ENCODE data around the gene SIL1. TPM values are rescaled to one million over a fixed set of nuclear protein-coding genes. Genes with fewer than 3 reads are reported as not detected.
"Not testable (repeated sequence)": the region's sequence is repeated elsewhere in the genome, so short reads cannot be mapped to it uniquely, and the experiment has no call there.

Gene SIL1
- total RNA-seq, 1 donor from 2014 or later, result 66.6 TPM

DNA sequence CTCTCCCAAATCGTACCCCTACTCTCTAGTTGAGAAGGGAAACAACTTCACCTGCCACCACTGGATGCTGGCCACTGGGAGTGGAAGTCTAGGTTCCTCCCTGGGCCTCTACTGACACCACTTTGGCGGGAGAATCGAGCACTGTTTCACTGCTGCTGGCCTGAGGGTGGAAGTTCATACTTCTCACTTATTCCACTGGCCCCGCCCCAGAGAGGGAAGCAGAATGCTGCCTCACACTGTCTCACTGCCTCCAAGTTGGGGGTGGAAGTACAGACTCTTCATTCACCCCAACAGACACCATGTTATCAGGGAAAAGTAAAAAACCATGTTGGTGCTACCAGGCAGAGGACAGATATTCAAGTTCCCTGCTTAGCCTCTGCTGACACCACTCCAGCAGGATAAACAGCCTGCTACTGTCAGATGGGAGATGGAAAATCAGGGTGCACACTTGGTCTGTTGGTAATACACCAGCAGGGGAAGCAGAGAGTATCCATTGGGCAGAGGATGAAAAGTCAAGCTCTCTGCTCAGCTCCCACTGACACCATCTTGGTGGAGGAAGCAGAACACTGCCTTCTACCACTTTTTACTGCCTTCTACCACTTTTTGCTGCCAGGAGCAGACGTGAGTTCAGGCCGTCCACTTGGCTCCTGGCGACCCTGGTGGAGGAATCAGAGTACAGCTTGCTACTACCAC, 159.4 kb downstream of the SIL1 start:
- DNase-seq (ENCODE audit: low spot score), result no peak

- no peak for DNase-seq (ENCODE audit: low spot score)
Measured at GRCh38 chr5:139037732-139038131, 160.4 kb downstream of the SIL1 start.

DNA sequence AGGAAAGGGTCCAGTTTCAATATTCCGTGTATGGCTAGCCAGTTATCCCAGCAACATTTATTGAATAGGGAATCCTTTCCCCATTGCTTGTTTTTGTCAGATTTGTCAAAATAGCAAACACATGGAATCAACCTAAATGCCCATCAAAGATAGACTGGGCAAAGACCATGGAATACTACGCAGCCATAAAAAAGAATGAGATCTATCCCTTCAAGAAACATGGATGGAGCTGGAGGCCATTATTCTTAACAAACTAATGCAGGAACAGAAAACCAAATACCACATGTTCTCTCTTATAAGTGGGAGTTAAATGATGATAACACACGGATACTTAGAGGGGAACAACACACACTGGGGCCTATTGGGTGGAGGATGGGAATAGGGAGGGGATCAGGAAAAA, 161.8 kb downstream of the SIL1 start:
- DNase-seq (ENCODE audit: low spot score), result not testable (repeated sequence)

- DNase-seq (ENCODE audit: low spot score), result no peak
Measured at GRCh38 chr5:139027150-139027549, 171.0 kb downstream of the SIL1 start.

GRCh38 chr5:139025651-139026050, 172.5 kb downstream of the SIL1 start:
- DNase-seq (ENCODE audit: low spot score), result no peak

GRCh38 chr5:139023286-139023685, 174.9 kb downstream of the SIL1 start:
- DNase-seq (ENCODE audit: low spot score), result no peak

DNA sequence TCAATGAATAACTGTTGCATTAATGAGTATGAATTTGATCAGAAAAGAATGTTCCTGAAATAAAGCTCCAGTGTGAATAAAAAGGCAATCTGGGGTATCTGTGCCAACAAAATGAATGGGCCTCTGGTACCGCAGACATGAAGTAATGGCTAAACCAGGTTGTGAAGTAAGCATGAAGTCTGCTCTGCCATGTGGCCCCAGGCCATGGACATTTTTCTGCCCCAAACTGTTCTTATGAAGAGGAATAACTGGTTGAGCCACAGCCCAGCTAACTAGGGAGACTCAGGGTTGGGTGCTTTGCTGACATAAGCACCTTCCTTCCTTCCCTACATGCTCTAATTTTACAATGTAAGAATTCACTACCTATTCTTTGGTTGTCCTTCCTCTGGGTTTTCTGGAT, 175.6 kb downstream of the SIL1 start:
- DNase-seq (ENCODE audit: low spot score), result no peak

- no peak for DNase-seq (ENCODE audit: low spot score)
Measured at GRCh38 chr5:139021346-139021745, 176.8 kb downstream of the SIL1 start.

DNA sequence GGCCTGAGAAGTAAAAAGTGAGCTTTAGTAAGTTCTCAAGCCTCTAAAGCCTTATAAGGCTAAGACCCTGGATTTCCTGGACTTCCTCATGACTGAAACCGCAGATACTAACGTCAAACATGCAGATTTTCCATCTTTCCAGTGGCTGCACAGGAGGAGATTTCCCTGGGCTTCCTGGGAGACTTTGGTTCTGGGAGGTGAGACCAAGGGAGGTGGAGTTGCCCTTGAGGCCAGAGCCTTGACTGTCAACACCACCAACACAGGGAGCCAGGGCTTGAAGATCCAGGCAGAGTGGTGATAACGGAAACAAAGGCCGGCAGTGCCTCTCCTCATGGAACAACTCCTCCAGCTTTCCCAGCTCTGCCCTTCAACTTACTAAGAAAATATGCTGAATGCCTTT, 178.3 kb downstream of the SIL1 start:
- no peak for DNase-seq (ENCODE audit: low spot score)

GRCh38 chr5:139019211-139019610, 179.0 kb downstream of the SIL1 start:
- DNase-seq (ENCODE audit: low spot score), result no peak

DNA sequence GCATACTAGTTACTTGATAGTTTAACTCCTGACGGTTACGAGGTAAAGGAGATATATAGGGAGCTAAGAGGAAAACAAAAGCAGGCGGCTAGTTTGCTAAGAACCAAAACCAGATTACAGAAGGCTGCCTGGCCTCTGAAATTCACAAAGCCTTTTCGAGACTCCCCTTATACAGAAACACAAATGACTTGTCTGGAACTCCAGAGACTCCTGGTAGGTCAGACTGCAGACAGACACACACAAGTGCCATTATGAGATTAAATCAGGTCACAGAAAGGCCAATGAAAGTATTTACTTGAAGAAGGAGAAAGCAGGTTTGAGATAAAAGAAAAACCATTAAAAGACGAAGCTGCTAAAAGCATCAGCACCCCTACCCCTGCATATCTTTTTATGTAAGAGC, 180.5 kb downstream of the SIL1 start:
- no peak for DNase-seq (ENCODE audit: low spot score)

- no peak for DNase-seq (ENCODE audit: low spot score)
Measured at GRCh38 chr5:139016186-139016585, 182.0 kb downstream of the SIL1 start.

- no peak for DNase-seq (ENCODE audit: low spot score)
Measured at GRCh38 chr5:139014726-139015125, 183.4 kb downstream of the SIL1 start.

DNA sequence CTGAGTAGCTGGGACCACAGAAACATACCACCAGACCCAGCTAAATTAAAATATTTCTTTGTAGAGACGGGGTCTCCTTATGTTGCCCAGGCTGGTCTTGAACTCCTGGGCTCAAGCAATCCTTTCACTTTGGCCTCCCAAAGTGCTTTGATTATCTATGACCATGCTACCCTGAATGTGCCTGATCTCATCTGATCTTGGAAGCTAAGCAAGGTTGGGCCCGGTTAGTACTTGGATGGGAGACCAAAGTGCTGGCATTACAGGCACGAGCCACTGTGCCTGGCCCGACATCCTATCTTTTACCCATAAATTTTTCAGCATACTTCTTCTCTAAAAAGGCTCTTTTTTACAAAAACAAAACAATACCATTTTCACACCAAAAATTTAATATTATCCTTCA, 186.0 kb downstream of the SIL1 start:
- DNase-seq (ENCODE audit: low spot score), result no peak

GRCh38 chr5:139011156-139011555, 187.0 kb downstream of the SIL1 start:
- not testable (repeated sequence) for DNase-seq (ENCODE audit: low spot score)

DNA sequence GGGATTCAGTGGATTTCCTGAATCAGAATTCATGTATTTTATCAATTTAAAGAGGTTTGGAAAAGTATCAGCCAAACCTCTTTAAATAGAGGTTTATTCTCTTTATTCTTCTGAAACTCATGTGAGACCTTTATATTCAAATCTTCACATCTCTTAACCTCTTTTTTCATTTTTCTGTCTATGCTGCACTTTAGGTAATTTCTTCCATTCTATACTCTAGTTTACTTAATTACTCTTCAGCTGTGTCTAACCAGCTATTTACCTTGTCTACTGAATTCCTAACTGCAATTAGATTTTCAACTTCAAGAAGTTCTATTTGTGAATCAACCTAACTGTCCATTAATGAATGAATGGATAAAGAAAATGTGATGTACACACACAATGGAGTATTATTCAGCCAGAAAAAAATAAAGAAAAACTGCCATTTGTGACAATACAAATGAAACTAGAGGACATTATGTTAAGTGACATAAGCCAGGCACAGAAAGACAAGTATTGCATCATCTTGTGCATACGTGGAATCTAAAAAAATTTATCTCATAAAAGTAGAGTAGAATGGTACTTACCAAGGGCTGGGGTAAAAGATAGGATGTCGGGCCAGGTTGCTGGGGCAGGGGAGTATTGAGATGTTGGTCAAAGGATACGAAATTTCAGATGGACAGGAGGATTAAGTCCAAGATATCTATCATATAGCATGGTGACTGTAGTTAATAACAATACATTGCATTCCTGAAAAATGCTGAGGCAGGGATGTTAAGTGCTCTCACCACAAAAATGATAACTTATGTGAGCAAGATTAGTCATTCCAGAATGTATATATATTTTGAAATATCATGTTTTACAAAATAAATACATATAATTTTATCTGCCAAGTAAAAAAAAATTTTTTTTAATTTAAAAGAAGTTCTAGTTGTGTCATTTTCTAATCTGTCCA, 193.5 kb downstream of the SIL1 start:
- DNase-seq (ENCODE audit: low spot score), result no peak

DNA sequence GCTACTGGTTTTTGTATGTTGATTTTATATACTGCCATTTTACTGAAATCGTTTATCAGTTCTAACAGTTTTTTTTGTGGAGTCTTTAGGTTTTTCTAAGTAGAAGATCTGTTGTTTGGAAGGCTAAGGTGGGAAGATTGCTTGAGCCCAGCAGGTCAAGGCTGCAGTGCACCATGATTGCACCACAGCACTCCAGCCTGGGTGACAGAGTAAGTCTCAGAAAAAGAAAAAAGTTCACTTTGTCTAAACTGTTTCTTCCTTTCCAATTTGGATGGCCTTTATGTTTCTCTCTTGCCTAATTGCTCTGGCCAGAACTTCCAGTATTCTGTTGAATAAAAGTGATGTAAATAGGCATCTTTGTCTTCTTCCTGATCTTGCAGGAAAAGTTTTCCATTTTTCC, 198.5 kb downstream of the SIL1 start:
- no peak for DNase-seq (ENCODE audit: low spot score)

- DNase-seq (ENCODE audit: low spot score), result no peak
Measured at GRCh38 chr5:138998521-138998920, 199.6 kb downstream of the SIL1 start.

DNA sequence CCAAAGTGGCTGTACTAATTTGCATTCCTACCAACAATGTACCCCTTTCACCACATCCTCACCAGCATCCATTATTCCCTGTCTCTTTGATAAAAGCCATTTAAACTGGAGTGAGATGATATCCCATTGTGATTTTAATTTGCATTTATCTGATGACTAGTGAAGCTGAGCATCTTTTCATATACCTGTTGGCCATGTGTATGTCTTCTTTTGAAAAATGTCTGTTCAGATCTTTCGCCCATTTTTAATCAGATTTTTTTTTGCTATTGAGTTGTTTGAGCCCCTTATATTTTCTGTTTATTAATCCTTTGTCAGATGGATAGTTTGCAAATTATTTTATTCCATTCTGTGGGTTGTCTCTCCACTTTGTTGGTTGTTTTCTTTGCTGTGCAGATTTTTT, 202.0 kb downstream of the SIL1 start:
- DNase-seq (ENCODE audit: low spot score), result no peak

- DNase-seq (ENCODE audit: low spot score), result no peak
Measured at GRCh38 chr5:138990986-138991590, 207.1 kb downstream of the SIL1 start.

DNA sequence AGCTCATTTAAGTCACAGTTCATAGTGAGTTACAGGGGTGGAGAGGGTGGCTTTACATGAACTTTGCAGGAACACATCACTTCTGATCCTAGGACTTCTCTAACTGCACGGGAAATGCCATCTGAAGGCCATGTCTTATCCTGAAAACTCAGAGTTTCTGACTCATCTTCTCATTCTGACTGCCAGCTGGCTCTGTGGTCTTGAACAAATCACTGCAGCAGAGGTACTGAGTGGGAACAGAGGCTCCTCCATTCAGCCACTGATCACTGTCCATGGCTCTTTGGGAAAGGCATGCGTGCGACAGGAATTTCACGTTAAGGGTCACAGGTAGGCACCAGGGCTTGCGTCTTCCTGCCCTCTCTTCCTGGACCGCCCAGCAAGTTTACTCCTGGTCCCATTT, 208.4 kb downstream of the SIL1 start:
- DNase-seq (ENCODE audit: low spot score), result no peak

GRCh38 chr5:138986186-138986800, 211.9 kb downstream of the SIL1 start:
- DNase-seq (ENCODE audit: low spot score), result no peak

Measured in mesenteric fat pad (tissue), 1 donor.